Right ventricle myocardium inferior (tissue), 1 donor: ENCODE results near the gene MYO15B. TPM values are rescaled to one million over a fixed set of nuclear protein-coding genes. Genes with fewer than 3 reads are reported as not detected.
"Not testable (repeated sequence)": the region's sequence is repeated elsewhere in the genome, so short reads cannot be mapped to it uniquely, and the experiment has no call there.

ENCODE experiments used
- ATAC-seq: fragments of 200-7000 bp; cut with Tn5 transposase; one replicate; pipeline ENCODE4 v1.9.1; 2020; ENCODE audit warnings: mild to moderate bottlenecking, moderate library complexity
- DNase-seq: peaks from one replicate; pipeline ENCODE4 v3.0.0; 2021; ENCODE audit errors: missing footprints
- intact Hi-C: fragments of 100-400 bp; cut with DNase I; formaldehyde crosslinking; loops from one replicate; pipeline ENCODE4 v1.11.0; 2022
- total RNA-seq: library from RNA; stranded (reverse); fragmentation: NEBNext Ultra II Directional; extraction: Animal tissue kit (Norgen Biotek cat#: 25700); gene quantifications from one replicate; pipeline ENCODE4 v1.2.1, GENCODE V29; 2021
- donor health status: DM: no; HTN: yes; CAD: no; lungs with severe emphysema.

The MYO15B gene
- total RNA-seq, 1 donor from 2014 or later: 43.7 TPM

- intact Hi-C loops: no loop called here
- DNase-seq (no peak), ATAC-seq (no peak)
Observed at GRCh38 chr17:75573540-75573957, 14.1 kb upstream of the MYO15B start.

- no peak for ATAC-seq
- intact Hi-C loops: no loop called here
- DNase-seq: no peak
Observed at GRCh38 chr17:75573994-75574393, 13.6 kb upstream of the MYO15B start.

GRCh38 chr17:75574404-75575036 lies 13.1 kb upstream of the MYO15B start:
- intact Hi-C loops: no loop called here
- DNase-seq: no peak
- ATAC-seq: no peak

GRCh38 chr17:75575197-75575596 lies 12.4 kb upstream of the MYO15B start:
- ATAC-seq (no peak), DNase-seq (no peak)
- intact Hi-C loops: no loop called here

- ATAC-seq: no peak
- intact Hi-C loops: no loop called here
- no peak for DNase-seq
Observed at GRCh38 chr17:75575728-75576127, 11.9 kb upstream of the MYO15B start.

- ATAC-seq (no peak), DNase-seq (no peak)
- intact Hi-C loops: no loop called here
Observed at GRCh38 chr17:75576661-75577060, 10.9 kb upstream of the MYO15B start.

- DNase-seq, intact Hi-C loops, ATAC-seq: not testable (repeated sequence)
Observed at GRCh38 chr17:75581121-75581725, 6.4 kb upstream of the MYO15B start.

DNA sequence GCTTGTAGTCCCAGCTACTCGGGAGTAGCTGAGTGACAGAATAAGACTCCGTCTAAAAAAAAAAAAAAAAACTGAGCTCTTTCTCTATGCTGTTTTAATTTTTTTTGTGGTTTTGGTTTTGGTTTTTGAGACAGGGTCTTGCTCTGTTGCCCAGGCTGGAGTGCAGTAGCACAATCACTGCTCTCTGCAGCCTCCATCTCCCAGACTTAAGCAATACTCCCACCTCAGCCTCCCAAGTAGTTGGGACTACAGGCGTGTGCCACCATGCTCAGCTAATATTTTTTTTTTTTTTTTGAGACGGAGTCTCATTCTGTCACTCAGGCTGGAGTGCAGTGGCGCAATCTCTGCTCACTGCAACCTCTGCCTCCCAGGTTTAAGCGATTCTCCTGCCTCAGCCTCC lies 4.4 kb upstream of the MYO15B start:
- DNase-seq, ATAC-seq, intact Hi-C loops: not testable (repeated sequence)

DNA sequence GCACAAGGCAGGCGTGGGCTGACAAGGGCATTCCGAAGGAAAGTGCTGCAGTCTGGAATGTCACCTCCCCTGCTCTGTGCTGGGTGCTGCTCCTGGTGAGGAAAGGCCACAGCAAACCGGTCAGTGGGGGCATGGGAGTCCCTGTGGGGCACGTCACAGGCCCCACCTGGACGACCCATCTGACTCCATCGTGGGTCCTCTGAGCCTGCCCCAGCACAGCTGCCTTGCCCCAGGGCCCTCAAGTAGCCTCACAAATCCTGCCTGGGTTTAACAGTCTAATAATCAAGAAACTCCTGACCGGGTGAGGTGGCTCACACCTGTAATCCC lies 2.8 kb upstream of the MYO15B start:
- intact Hi-C loops: loop anchor here (5.0 kb wide), 2 partner anchors 68 to 158 kb away; partner anchors contain the start of genes CASKIN2 and TSEN54
- DNase-seq (no peak), ATAC-seq (no peak)

- intact Hi-C loops: loop anchor here (5.0 kb wide), 2 partner anchors 71 to 161 kb away; partner anchors contain the start of genes CASKIN2 and TSEN54
- ATAC-seq: peak; percentile 14
- peak; percentile 79 for DNase-seq
Observed at GRCh38 chr17:75588596-75589011, 1.0 kb downstream of the MYO15B start.

DNA sequence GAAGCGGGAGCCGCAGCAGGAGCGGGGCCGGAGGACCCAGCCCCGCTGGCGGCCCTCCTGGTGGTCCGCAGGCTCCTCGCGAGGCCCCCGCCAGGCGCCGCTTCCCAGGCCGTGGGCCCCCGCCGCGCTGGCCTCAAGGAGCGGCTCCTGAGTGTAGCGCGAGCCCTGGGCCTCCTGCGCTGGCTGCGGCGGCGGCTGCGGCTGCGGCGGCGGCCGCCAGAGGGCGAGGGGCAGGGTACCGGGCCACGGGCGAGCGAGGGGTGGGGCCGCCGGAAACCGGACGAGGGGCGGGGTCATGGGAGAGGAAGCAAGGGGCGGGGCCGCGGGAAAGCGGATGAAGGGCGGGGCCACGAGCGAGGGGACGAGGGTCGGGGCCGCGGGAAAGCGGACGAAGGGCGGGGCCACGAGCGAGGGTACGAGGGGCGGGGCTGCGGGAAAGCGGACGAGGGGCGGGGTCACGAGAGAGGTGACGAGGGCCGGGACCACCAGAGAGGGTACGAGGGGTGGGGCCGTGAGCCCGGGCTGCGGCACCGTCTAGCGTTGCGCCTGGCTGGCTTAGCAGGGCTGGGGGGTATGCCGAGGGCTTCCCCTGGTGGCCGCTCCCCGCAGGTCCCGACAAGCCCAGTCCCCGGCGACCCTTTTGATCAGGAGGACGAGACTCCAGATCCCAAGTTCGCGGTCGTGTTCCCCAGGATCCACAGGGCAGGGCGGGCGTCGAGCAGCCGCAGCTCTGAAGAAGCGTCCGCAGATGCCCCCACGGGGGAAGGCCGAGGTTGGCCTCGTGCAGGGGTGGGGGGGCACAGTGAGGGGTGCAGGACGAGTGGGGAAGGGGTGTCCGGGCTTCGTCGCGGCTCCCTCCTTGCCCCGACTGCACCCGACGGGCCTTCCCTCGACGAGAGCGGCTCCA lies 1.7 kb downstream of the MYO15B start:
- DNase-seq: peak; percentile 99
- ATAC-seq: peak; percentile 92
- intact Hi-C loops: loop anchor here (5.0 kb wide), 2 partner anchors 72 to 162 kb away; partner anchors contain the start of genes CASKIN2 and TSEN54

GRCh38 chr17:75589919-75590303 lies 2.3 kb downstream of the MYO15B start:
- DNase-seq: no peak
- intact Hi-C loops: loop anchor here (5.0 kb wide), 2 partner anchors 73 to 163 kb away; partner anchors contain the start of genes CASKIN2 and TSEN54
- no peak for ATAC-seq

GRCh38 chr17:75590314-75590761 lies 2.7 kb downstream of the MYO15B start:
- intact Hi-C loops: no loop called here
- ATAC-seq: no peak
- no peak for DNase-seq

GRCh38 chr17:75590849-75591721 lies 3.5 kb downstream of the MYO15B start:
- intact Hi-C loops: no loop called here
- ATAC-seq (no peak), DNase-seq (no peak)

GRCh38 chr17:75591722-75592302 lies 4.2 kb downstream of the MYO15B start:
- no peak for DNase-seq
- no peak for ATAC-seq
- intact Hi-C loops: no loop called here

- ATAC-seq (no peak), DNase-seq (no peak)
- intact Hi-C loops: no loop called here
Observed at GRCh38 chr17:75592348-75593020, 4.9 kb downstream of the MYO15B start.

GRCh38 chr17:75593430-75593829 lies 5.8 kb downstream of the MYO15B start:
- DNase-seq, intact Hi-C loops, ATAC-seq: not testable (repeated sequence)
